GM12891 (cell line): ENCODE results near the gene NMNAT2.

Experiments
- POLR2A ChIP-seq: IDR thresholded peaks from 2 replicates; pipeline ENCODE4 v1.6.1; 2011; ENCODE audit warnings: low read depth, low read length, control low read depth
- POLR2AphosphoS5 ChIP-seq: IDR thresholded peaks from 2 replicates; pipeline ENCODE4 v1.6.1; 2011; ENCODE audit warnings: low read depth, low read length, control low read depth
- TAF1 ChIP-seq: IDR thresholded peaks from 2 replicates; pipeline ENCODE4 v1.6.1; 2011; ENCODE audit warnings: low read depth, low read length, control low read depth

- TF ChIP-seq POLR2AphosphoS5: no peak
- no peak for TF ChIP-seq POLR2A
- no peak for TF ChIP-seq TAF1
Observed at GRCh38 chr1:183432548-183432875, 14.3 kb upstream of the NMNAT2 start.
